HT1080 (cell line): ENCODE measurements around the gene FRMD8. TPM values are rescaled to one million over a fixed set of nuclear protein-coding genes. Genes with fewer than 3 reads are reported as not detected.
"Not testable (repeated sequence)": the region's sequence is repeated elsewhere in the genome, so short reads cannot be mapped to it uniquely, and the experiment has no call there.

ENCODE experiments used
- DNase-seq: peaks from one replicate; pipeline ENCODE4 v3.0.0-alpha.2; 2015; ENCODE audit warnings: low read depth
- total RNA-seq: library from RNA; depleted of rRNA; stranded (reverse); fragments of >200 nt; shearing (Covaris generic); gene quantifications from 2 replicates; pipeline ENCODE4 v1.2.3, GENCODE V29; 2014

The FRMD8 gene
- total RNA-seq, 1 experiment from 2014 or later: 32.1 TPM

- not testable (repeated sequence) for DNase-seq
Measured at GRCh38 chr11:65413077-65413664, 26.7 kb downstream of the FRMD8 start.

GRCh38 chr11:65414776-65415498 lies 28.5 kb downstream of the FRMD8 start:
- no peak for DNase-seq

- no peak for DNase-seq
Measured at GRCh38 chr11:65415499-65416340, 29.3 kb downstream of the FRMD8 start.

GRCh38 chr11:65416341-65416824 lies 29.9 kb downstream of the FRMD8 start:
- DNase-seq: peak; percentile 83

GRCh38 chr11:65416841-65417701 lies 30.6 kb downstream of the FRMD8 start:
- no peak for DNase-seq

- no peak for DNase-seq
Measured at GRCh38 chr11:65417702-65418430, 31.4 kb downstream of the FRMD8 start.

GRCh38 chr11:65418431-65418680 lies 31.9 kb downstream of the FRMD8 start:
- no peak for DNase-seq

GRCh38 chr11:65418681-65419459 lies 32.4 kb downstream of the FRMD8 start:
- DNase-seq: peak; percentile 97

- DNase-seq: no peak
Measured at GRCh38 chr11:65419460-65419771, 33.0 kb downstream of the FRMD8 start.

- DNase-seq: peak; percentile 95
Measured at GRCh38 chr11:65419772-65420481, 33.5 kb downstream of the FRMD8 start.

- no peak for DNase-seq
Measured at GRCh38 chr11:65420506-65420905, 34.1 kb downstream of the FRMD8 start.

- DNase-seq: peak; percentile 97
Measured at GRCh38 chr11:65420979-65421793, 34.7 kb downstream of the FRMD8 start.

- peak; percentile 94 for DNase-seq
Measured at GRCh38 chr11:65421794-65422632, 35.6 kb downstream of the FRMD8 start.

- DNase-seq: peak; percentile 89
Measured at GRCh38 chr11:65422633-65423515, 36.4 kb downstream of the FRMD8 start, which contains the start of gene NEAT1. Gene NEAT1 (plus strand): TSS chr11:65422798.

- no peak for DNase-seq
Measured at GRCh38 chr11:65423516-65424204, 37.2 kb downstream of the FRMD8 start.
